ENCODE data around the gene RPLP1.
A peak's percentile ranks its signal among the peaks of the same experiment; 100 is the strongest.
"Not testable (repeated sequence)": the region's sequence is repeated elsewhere in the genome, so short reads cannot be mapped to it uniquely, and the experiment has no call there.

Gene RPLP1

DNA sequence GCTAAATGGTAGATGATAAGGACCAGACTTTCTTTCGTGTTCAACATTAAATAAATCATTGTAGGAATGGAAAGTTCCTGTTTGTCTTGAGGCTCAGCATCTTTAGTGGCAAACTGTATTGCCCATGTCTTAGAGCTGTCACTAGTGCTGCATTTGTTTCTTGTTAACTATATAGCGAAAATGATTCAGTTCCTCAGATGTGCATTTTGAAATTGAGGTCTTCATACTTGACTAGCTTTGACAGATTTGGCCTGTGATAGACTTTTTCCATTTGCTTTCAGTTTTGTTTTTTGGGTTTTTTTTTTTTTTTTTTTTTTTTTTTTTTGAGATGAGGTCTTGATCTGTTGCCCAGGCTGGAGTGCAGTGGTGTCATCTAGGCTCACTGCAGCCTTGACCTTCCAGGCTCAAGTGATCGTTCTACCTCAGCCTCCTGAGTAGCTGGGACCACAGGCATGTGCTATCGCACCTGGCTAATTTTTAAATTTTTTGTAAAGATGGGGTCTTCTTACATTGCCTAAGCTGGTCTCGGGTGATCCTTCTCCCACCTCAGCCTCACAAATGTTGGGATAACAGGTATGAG, 9.5 kb upstream of the RPLP1 start:
- no peak for DNase-seq

DNA sequence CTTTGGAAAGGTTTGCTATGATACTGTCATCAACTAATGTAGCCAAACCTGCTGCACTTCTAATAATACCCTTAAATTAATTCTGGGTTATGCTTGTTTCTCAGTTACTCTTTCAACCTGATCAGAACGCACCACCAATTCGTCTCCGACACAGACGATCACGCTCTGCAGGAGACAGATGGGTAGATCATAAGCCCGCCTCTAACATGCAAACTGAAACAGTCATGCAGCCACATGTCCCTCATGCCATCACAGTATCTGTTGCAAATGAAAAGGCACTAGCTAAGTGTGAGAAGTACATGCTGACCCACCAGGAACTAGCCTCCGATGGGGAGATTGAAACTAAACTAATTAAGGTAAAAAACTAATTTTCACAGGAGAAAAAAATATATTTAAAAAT, 7.9 kb upstream of the RPLP1 start:
- DNase-seq: no peak

DNA sequence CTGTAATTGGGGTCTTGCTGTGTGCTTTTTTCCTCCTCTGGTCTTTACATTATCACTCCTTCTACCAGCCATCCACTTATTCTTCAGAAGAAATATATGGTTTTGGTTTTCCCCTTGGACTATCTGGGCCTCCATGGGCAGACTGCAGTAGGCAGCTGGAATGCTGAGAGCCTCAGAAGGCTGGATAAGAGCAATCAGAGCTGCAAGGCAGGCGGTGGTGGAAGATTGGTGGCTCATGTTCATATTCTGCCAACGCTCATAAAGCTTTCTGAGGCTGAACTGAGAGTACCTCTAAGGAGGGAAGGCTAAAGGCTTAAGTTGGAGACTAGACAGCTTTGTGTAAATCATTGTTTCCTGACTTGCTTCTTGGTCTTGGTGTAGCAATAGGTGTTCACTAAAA, 5.7 kb upstream of the RPLP1 start:
- DNase-seq: no peak

- not testable (repeated sequence) for DNase-seq
Measured at GRCh38 chr15:69450221-69450620, 2.4 kb upstream of the RPLP1 start.

DNA sequence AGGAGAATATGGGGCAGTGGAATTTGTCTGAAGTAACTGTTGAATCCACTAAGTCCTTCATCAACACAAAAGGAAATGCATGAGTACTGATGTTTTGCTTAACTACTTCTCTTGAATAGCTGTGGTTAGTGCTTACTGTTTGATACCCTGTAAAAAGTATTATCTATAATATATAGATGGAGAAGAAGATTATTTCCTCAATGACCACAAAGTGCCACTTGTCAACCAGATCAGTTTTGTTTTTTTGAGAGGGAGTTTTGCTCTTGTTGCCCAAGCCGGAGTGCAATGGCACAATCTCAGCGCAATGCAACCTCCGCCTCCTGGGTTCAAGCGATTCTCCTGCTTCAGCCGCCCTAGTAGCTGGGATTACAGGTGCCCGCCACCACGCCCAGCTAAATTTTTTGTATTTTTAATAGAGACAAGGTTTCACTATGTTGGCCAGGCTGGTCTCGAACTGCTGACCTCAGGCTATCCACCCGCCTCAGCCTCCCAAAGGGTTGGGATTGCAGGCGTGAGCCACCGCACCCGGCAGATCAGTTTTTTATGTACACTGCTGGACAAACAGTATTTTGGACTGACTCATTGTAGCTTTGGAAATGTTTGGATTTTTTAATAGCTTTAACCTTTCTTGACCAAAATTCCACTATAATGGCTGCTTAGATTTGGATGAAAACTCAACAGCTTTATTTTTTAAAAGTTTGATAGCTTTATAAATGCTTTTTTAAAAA, 1.5 kb upstream of the RPLP1 start:
- no peak for DNase-seq

- DNase-seq: no peak
Measured at GRCh38 chr15:69451951-69452691, 497 bp upstream of the RPLP1 start.

DNA sequence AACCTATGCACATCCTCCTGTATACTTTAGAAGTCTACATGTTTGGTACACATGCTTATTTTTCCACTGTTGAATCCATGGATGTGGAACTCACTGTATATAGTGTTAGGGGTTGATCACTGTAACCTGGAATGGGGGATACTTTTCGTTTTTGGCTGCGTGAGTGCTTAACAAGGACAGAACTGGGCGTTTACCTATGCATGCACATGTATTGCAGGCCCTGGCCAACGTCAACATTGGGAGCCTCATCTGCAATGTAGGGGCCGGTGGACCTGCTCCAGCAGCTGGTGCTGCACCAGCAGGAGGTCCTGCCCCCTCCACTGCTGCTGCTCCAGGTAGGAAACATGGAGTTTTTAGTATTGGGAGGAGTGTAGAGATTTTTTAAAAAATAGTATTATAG, 2.3 kb downstream of the RPLP1 start:
- no peak for DNase-seq

DNA sequence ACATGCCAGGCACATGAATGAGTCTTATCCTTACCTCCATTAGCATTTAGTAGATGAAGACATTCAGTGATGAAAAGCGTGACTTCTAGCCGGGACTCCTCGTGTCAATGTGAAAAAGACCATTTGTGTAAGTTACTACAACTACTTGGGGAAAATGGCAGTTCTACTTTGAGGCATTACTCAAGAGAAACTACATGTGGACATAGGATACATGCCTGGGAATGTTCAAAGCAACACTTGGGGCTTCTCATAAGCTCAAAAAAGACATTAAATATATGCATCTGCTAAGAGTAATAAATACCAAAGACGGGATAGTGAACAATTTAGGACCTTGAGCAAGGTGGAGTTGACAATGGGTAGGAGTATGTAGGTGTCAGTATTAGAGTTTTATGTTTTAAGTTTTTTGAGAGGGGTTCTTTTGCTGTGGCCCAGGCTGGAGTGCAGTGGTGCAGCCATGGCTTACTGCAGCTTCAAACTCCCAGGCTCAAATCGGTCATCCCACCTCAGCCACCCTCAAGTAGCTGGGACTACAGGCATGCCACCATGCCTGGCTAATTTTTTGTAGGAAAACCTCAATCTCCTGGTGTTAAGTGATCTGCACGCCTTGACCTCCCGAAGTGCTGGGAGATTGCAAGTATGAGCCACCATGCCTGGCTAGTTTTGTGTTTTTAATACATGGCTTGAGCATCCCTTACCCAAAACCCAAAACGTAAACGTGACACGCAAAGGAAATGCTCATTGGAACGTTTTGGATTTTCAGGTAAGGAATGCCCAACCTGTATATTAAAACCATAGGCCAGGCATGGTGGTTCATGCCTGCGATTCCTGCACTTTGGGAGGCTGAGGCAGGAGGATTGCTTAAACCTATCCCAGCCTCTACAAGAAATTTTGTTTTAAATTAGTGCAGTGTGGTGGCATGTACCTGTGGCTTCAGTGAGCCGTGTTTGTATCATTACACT, 3.9 kb downstream of the RPLP1 start:
- DNase-seq: no peak

GRCh38 chr15:69457304-69458280, 5.0 kb downstream of the RPLP1 start:
- DNase-seq: no peak

DNA sequence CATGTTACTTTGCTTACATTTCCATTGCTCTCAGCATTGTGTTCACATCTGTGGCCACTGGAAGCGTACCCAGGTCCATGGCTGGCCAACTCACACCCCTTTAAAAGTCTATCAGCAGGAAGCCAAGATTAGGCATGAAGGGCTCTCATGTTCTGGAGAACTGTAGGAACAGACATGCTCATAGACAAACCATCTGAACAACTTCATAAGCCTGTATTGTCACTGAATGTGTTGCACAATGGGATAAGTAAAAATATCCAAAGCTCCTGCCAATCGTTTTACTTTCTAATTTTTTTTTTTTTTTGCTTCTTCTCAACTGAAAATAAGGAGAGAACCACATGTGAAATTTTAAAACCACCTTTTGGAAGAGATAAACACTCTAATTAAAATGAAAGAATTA, 6.4 kb downstream of the RPLP1 start:
- DNase-seq: no peak

DNA sequence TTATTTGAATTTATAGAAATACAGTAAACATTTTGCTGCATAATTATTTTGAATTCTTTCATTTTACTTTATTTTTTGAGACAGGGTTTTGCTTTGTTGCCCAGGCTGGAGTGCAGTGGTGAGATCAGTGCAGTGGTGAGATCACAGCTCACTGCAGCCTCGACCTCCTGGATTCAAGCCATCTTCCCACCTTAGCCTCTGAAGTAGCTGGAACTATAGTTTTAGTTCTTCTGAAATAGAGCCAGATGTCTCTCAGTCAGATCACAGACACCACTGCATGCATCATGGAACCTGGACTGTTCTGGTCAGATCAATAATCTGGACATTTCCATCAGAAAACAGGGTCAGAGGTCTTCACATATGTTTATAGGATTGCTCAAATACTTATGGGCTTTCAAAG, 7.9 kb downstream of the RPLP1 start:
- DNase-seq: no peak

GRCh38 chr15:69462030-69462492, 9.4 kb downstream of the RPLP1 start:
- no peak for DNase-seq

GRCh38 chr15:69462493-69463181, 10.0 kb downstream of the RPLP1 start:
- DNase-seq: peak; percentile 93

DNA sequence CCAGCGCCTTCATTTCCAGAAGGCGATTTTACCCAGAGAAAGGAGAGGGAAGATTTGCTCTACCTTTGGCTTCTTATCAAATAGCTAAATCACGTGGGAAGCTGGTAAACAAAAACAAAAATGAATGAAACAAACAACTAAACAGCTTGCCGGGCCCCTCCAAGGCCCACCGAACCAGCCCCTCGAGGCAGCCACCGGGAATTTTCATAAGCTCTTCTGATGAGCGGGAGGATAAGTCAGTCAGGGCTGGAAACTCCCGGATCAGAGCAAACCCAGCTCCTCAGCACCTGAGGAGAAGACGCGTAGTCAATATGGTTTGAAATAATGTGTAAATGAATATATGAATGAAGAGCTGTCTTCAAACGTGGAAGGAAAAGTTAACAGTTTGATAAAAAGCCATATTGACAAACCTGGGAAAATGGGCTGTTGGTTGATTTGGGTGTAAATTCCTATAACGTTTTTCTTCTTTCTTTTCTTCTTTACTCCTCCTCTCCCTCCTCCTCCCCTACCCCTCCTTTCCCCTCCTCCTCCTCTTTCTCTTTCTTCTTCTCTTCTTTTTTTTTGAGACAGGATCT, 10.7 kb downstream of the RPLP1 start:
- DNase-seq: no peak

DNA sequence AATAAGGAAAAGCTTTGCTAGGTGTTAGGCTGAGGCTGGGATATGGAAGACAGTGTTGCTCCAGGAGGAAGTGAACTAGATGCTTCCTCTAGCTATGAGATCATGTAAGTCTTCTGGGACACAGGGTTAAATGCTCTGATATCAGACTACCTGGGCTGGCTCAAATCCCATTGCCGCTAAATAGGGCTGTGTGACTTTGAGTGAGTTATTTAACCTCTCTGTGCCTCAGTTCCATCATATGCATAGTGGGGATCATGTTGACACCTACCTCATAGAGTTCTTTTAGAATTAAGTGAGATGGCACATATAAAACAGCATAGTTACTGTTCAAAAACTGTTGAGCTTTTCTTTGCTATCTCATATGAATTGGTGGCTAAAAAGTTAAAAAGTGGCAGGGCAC, 12.6 kb downstream of the RPLP1 start:
- DNase-seq: no peak

DNA sequence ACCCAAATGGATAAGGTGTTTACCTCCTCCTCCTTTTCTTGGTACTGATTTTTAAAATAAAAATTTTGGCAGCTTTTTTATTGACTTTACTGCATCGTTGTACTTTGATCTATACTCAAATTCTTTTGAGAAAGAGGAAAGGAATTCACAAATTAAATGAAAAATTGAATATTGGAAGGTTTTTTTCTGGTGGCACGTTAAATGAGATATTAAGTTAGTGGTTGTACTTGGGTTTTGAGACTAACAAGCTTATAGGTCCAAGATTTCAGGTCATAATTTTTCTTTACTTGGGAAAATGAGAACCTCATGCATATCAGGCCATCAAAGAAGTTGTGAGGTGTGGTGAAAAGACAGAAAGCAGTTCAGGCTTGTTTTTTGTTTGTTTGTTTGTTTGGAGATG, 14.1 kb downstream of the RPLP1 start:
- DNase-seq: no peak

DNA sequence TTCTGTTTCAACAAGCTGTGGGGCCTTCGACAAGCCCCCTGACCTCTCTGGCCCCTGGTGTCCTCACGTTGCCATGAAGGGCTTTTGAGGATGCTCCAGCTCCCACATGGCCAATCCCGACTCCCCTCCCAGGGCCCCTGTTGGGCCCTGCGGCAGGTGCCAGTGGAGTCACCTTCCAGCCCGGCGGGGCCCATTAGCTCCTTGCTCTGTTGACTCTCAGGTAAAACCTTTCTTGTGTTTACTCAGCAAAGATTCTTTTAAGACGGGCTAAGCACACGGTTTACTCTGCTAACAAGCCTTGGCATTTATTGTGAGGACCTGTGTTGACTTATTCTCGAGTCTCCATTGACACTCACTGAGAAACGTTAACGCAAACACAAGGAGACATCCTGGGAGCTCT, 15.0 kb downstream of the RPLP1 start:
- DNase-seq: no peak

GRCh38 chr15:69468241-69469121, 15.9 kb downstream of the RPLP1 start:
- DNase-seq: peak; percentile 88

- DNase-seq: no peak
Measured at GRCh38 chr15:69469467-69470201, 17.0 kb downstream of the RPLP1 start.
